ENCODE results near the gene ELAVL2.

ELAVL2 gene

GRCh38 chr9:23821375-23822181, 4.5 kb downstream of the ELAVL2 start:
- DNase-seq: no peak

- no peak for DNase-seq
These were observed 5.3 kb downstream of the ELAVL2 start for GRCh38 chr9:23820451-23821374.

- no peak for DNase-seq
These were observed 6.6 kb downstream of the ELAVL2 start for GRCh38 chr9:23819403-23819802.

- DNase-seq: no peak
These were observed 11.8 kb downstream of the ELAVL2 start for GRCh38 chr9:23814243-23814642.

GRCh38 chr9:23812673-23813072, 13.4 kb downstream of the ELAVL2 start:
- DNase-seq: no peak

GRCh38 chr9:23811633-23812032, 14.4 kb downstream of the ELAVL2 start:
- no peak for DNase-seq

GRCh38 chr9:23803216-23803615, 22.8 kb downstream of the ELAVL2 start:
- DNase-seq: no peak

- DNase-seq: no peak
These were observed 24.5 kb downstream of the ELAVL2 start for GRCh38 chr9:23801523-23801922.

GRCh38 chr9:23799521-23799920, 26.5 kb downstream of the ELAVL2 start:
- no peak for DNase-seq

- no peak for DNase-seq
These were observed 27.7 kb downstream of the ELAVL2 start for GRCh38 chr9:23798325-23798724.

GRCh38 chr9:23796209-23796608, 29.8 kb downstream of the ELAVL2 start:
- DNase-seq: no peak

- DNase-seq: no peak
These were observed 35.4 kb downstream of the ELAVL2 start for GRCh38 chr9:23790351-23791260.

GRCh38 chr9:23789529-23790254, 36.3 kb downstream of the ELAVL2 start:
- DNase-seq: no peak

GRCh38 chr9:23784962-23785361, 41.1 kb downstream of the ELAVL2 start:
- DNase-seq: no peak

GRCh38 chr9:23783509-23783908, 42.5 kb downstream of the ELAVL2 start:
- DNase-seq: no peak

- no peak for DNase-seq
These were observed 46.8 kb downstream of the ELAVL2 start for GRCh38 chr9:23779220-23779619.

GRCh38 chr9:23777328-23777727, 48.7 kb downstream of the ELAVL2 start:
- no peak for DNase-seq

GRCh38 chr9:23775549-23775948, 50.5 kb downstream of the ELAVL2 start:
- DNase-seq: no peak

- no peak for DNase-seq
These were observed 51.8 kb downstream of the ELAVL2 start for GRCh38 chr9:23774266-23774665.

- no peak for DNase-seq
These were observed 53.7 kb downstream of the ELAVL2 start for GRCh38 chr9:23772385-23772783.

GRCh38 chr9:23771746-23772384, 54.2 kb downstream of the ELAVL2 start:
- DNase-seq: no peak
